K562 (cell line): Measurements from ENCODE around the gene MAPK8IP1.

Experiments used
- SIN3A ChIP-seq, 2 experiments: fragments of 150-350 bp in 1 of 2; IDR thresholded peaks; 2 replicates each; pipeline ENCODE4 v1.6.1; 2011 to 2016; ENCODE audit warnings: borderline replicate concordance in 2 of 2, low read depth in 2 of 2, low read length in 2 of 2, mild to moderate bottlenecking in 2 of 2, moderate library complexity in 2 of 2; ENCODE audit not compliant: control insufficient read depth in 1 of 2
- ZNF551 ChIP-seq: fragments of 250-450 bp; sonication (Bioruptor Pico); IDR thresholded peaks from 2 replicates; pipeline ENCODE4 v1.5.0; 2021; ENCODE audit warnings: mild to moderate bottlenecking, moderate library complexity
- TF ChIP-seq, protein P1 (sequence below): fragments of 200-800 bp; sonication (Bioruptor generic); IDR thresholded peaks from 2 replicates; pipeline ENCODE4 v1.6.1; 2016; ENCODE audit warnings: missing genetic modification characterization, missing compliant biosample characterization

DNA sequence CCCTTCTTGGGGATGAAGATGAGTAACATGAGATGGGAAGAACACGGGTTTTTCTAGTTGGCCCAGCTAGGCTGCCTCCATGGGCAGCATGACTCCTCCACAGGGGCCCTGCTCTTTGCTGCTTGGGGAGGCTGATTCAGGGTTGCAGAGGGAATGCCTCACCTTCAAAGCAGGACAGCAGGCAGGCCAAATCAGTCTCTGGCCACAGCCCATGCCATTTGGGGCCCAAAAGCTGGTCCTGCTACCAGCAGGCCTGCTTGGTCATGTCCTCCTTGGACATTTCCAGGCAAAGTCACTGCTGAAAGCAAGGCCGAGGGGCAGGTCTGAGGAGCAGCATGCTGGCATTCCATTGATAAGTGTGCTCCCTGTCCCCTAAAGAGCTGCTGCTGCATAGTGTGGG, 13.8 kb upstream of the MAPK8IP1 start:
- TF ChIP-seq, protein P1, sequence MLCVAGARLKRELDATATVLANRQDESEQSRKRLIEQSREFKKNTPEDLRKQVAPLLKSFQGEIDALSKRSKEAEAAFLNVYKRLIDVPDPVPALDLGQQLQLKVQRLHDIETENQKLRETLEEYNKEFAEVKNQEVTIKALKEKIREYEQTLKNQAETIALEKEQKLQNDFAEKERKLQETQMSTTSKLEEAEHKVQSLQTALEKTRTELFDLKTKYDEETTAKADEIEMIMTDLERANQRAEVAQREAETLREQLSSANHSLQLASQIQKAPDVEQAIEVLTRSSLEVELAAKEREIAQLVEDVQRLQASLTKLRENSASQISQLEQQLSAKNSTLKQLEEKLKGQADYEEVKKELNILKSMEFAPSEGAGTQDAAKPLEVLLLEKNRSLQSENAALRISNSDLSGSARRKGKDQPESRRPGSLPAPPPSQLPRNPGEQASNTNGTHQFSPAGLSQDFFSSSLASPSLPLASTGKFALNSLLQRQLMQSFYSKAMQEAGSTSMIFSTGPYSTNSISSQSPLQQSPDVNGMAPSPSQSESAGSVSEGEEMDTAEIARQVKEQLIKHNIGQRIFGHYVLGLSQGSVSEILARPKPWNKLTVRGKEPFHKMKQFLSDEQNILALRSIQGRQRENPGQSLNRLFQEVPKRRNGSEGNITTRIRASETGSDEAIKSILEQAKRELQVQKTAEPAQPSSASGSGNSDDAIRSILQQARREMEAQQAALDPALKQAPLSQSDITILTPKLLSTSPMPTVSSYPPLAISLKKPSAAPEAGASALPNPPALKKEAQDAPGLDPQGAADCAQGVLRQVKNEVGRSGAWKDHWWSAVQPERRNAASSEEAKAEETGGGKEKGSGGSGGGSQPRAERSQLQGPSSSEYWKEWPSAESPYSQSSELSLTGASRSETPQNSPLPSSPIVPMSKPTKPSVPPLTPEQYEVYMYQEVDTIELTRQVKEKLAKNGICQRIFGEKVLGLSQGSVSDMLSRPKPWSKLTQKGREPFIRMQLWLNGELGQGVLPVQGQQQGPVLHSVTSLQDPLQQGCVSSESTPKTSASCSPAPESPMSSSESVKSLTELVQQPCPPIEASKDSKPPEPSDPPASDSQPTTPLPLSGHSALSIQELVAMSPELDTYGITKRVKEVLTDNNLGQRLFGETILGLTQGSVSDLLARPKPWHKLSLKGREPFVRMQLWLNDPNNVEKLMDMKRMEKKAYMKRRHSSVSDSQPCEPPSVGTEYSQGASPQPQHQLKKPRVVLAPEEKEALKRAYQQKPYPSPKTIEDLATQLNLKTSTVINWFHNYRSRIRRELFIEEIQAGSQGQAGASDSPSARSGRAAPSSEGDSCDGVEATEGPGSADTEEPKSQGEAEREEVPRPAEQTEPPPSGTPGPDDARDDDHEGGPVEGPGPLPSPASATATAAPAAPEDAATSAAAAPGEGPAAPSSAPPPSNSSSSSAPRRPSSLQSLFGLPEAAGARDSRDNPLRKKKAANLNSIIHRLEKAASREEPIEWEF (CRISPR knock-in tag) = no peak
- TF ChIP-seq SIN3A (IDR thresholded peaks at IDR 0.05; ENCODE audit: borderline replicate concordance in 2 of 2, control insufficient read depth in 1 of 2, low read depth in 2 of 2, low read length in 2 of 2) (no peak), ZNF551 (CRISPR knock-in tag) (no peak)
